ENCODE measurements around the gene EIF2B4. TPM values are rescaled to one million over a fixed set of nuclear protein-coding genes. Genes with fewer than 3 reads are reported as not detected.

Gene EIF2B4
- total RNA-seq, 1 experiment from 2014 or later: 74.7 TPM

DNA sequence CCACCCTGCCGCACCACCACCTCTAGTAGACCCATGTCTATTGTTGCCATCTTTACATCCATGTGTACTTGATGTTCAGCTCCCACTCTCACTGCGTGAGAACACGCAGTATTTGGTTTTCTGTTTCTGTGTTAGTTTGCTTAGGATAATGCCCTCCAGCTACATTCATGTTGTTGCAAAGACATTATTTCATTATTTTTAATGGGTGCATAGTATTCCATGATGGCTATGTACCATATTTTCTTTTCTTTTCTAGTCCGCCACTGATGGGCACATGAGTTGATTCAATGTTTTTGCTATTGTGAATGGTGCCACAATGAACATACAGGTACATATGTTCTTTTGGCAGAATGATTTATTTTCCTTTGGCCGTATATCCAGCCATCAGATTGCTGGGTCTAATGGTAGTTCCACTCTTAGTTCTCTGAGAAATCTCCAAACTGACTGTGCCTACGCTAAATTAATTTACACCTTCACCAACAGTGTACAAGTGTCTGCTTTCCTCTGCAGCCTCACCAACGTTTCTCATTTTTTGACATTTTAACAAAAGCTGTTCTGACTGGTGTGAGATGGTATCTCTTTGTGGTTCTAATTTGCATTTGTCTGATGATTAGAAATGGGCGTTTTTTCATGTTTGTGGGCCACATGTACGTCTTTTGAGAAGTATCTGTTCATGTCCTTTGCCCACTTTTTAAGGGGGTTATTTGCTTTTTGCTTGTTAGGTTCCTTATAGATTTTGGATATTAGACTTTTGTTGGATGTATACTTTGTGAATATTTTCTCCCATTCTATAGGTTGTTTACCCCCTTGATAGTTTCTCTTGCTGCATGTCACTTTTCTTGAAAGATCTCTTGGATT lies 20.9 kb upstream of the EIF2B4 start:
- CTCF ChIA-PET: no interaction called here
- no peaks in the 10 kb centered on the region for H3K9me3 ChIP-seq (ENCODE audit: low read depth, low read length, poor library complexity, severe bottlenecking)
- BruUV-seq (replicated peaks): TSS peak; percentile 27
- intact Hi-C loops (cut with micrococcal nuclease; ENCODE audit: unreplicated experiment): no loop called here
- peaks cover 7% of the 10 kb centered on the region for H3K36me3 ChIP-seq (ENCODE audit: insufficient read depth, low read length, poor library complexity, severe bottlenecking)
- H3K27ac ChIP-seq (ENCODE audit: low read depth, low read length, poor library complexity, severe bottlenecking): no peak overlapping the region
- TF ChIP-seq EZH2 (IDR thresholded peaks at IDR 0.05; ENCODE audit: borderline replicate concordance, low read depth, low read length, poor library complexity, severe bottlenecking): no peak
- TF ChIP-seq CTCF (conservative IDR thresholded peaks at IDR 0.05; ENCODE audit: low read depth, low read length): no peak
- H3K4me3 ChIP-seq (ENCODE audit: low read depth, low read length, poor library complexity, severe bottlenecking): no peak overlapping the region
- H3K27me3 ChIP-seq (replicated peaks; ENCODE audit: insufficient read depth, low read depth, low read length, poor library complexity): no peaks in the 10 kb centered on the region
- no peaks in the 10 kb centered on the region for H3K4me1 ChIP-seq (ENCODE audit: insufficient read depth, low read length, poor library complexity, severe bottlenecking)
- POLR2A ChIA-PET (ENCODE audit: low non-redundant PET): no interaction called here
- DNase-seq (ENCODE audit: low spot score): no peak

GRCh38 chr2:27381577-27382181 lies 11.5 kb upstream of the EIF2B4 start:
- no peak overlapping the region for H3K4me3 ChIP-seq (ENCODE audit: low read depth, low read length, poor library complexity, severe bottlenecking)
- H3K27ac ChIP-seq (ENCODE audit: low read depth, low read length, poor library complexity, severe bottlenecking): peak overlapping the region; percentile 89
- BruUV-seq (replicated peaks): TSS peak; percentile 83
- peaks cover 71% of the 10 kb centered on the region for H3K36me3 ChIP-seq (ENCODE audit: insufficient read depth, low read length, poor library complexity, severe bottlenecking)
- intact Hi-C loops (cut with micrococcal nuclease; ENCODE audit: unreplicated experiment): no loop called here
- ChIA-PET CTCF (no interaction called here), POLR2A (ENCODE audit: low non-redundant PET) (no interaction called here)
- H3K9me3 ChIP-seq (ENCODE audit: low read depth, low read length, poor library complexity, severe bottlenecking): no peaks in the 10 kb centered on the region
- TF ChIP-seq EZH2 (IDR thresholded peaks at IDR 0.05; ENCODE audit: borderline replicate concordance, low read depth, low read length, poor library complexity, severe bottlenecking) (no peak), CTCF (conservative IDR thresholded peaks at IDR 0.05; ENCODE audit: low read depth, low read length) (no peak)
- no peak for DNase-seq (ENCODE audit: low spot score)
- H3K27me3 ChIP-seq (replicated peaks; ENCODE audit: insufficient read depth, low read depth, low read length, poor library complexity): no peaks in the 10 kb centered on the region
- peaks cover 15% of the 10 kb centered on the region for H3K4me1 ChIP-seq (ENCODE audit: insufficient read depth, low read length, poor library complexity, severe bottlenecking)

GRCh38 chr2:27380626-27381545 lies 10.7 kb upstream of the EIF2B4 start, which contains the start of gene ZNF513:
Gene ZNF513 (minus strand): TSS chr2:27380734. CDS start chr2:27380526, 208 bp downstream.
- Histone ChIP-seq H3K9me3 (ENCODE audit: low read depth, low read length, poor library complexity, severe bottlenecking) (no peaks in the 10 kb centered on the region), H3K36me3 (ENCODE audit: insufficient read depth, low read length, poor library complexity, severe bottlenecking) (peaks cover 75% of the 10 kb centered on the region), H3K27me3 (replicated peaks; ENCODE audit: insufficient read depth, low read depth, low read length, poor library complexity) (no peaks in the 10 kb centered on the region), H3K27ac (ENCODE audit: low read depth, low read length, poor library complexity, severe bottlenecking) (peak within 1 kb of the TSS; percentile 89), H3K4me3 (ENCODE audit: low read depth, low read length, poor library complexity, severe bottlenecking) (peak within 1 kb of the TSS; percentile 74), H3K4me1 (ENCODE audit: insufficient read depth, low read length, poor library complexity, severe bottlenecking) (peaks cover 15% of the 10 kb centered on the region)
- intact Hi-C loops (cut with micrococcal nuclease; ENCODE audit: unreplicated experiment): no loop called here
- DNase-seq (ENCODE audit: low spot score): peak; percentile 98
- ChIA-PET CTCF (interaction anchor here (1.5 kb wide), 1 partner anchor 302 kb away, joined by 4 read pairs; no protein-coding TSS in a partner anchor), POLR2A (ENCODE audit: low non-redundant PET) (interaction anchor here (0.6 kb wide), 2 partner anchors 78 to 1032 kb away, joined by 5 to 6 read pairs; no protein-coding TSS in a partner anchor)
- TF ChIP-seq CTCF (conservative IDR thresholded peaks at IDR 0.05; ENCODE audit: low read depth, low read length): no peak
- TF ChIP-seq EZH2 (IDR thresholded peaks at IDR 0.05; ENCODE audit: borderline replicate concordance, low read depth, low read length, poor library complexity, severe bottlenecking): no peak
- BruUV-seq (replicated peaks): no TSS peak

All from A673 (cell line).